HG03139 (cell line): Measurements from ENCODE around the gene SEC23B.

Experiments
- ATAC-seq: cut with Tn5 transposase; IDR thresholded peaks from one replicate; pipeline ENCODE4 v1.9.1; 2021; ENCODE audit not compliant: unreplicated experiment

The SEC23B gene

DNA sequence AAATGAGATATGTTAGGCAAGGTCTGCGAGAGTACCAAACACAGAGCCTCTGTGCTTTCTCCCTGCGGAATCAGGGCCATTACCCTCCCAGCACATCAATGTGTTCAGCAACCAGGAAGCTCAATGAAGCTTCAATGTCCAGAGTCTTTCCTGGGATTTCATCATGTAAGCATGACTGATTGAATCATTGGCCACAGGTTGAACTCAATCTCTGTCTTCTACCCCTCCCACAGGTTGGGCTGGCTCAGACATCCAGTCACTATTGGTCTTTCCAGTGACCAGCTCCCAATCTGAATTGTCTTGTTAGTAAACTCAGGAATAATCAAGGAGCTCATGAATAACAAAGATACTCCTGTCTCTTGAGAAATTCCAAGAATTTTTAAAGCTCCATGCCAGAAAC lies 77.4 kb downstream of the SEC23B start:
- ATAC-seq = no peak

DNA sequence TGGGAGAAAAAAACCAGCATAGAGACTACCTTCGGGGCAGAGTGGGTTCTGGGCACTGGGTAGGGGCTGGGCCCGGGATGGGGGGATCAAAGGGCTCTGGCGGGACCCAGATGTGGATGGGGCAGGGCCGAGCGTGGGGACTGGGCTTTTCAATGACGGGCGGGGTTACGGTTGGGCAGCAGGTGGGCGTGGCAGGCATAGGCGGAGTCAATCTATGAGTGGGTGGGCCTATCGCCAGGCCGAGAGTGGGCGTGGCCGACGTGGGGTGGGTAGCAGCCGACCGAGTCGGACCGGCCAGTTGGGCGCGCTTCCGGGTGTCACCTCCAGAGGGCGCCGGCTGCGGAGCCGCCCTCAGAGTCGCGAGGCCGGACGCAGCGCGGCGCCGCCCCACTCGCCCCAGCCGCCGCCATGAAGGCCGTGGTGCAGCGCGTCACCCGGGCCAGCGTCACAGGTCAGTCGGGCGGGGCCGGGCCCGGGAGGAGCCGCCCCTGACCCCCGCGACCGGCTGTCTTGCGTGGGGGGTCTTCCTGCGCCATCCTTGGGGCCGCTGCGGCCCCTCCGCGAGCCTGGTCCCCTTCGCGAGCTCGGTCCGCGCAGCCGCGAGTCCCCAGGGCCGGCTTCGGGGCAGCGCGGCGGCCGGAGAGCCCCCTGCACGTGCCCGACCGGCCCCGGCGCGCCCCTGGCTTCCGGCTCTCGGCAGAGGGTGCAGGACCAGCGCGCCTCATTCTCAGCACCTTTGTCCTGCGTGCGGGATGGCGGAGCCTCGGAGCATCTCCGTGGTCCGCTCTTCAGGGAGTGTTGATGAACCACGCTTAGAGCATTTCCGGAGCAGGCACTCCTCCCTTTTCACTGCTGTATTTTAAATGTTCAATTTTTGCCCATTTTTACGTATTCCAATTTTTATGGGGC lies 80.2 kb downstream of the SEC23B start, which contains the start of gene DTD1:
TSS of gene DTD1 (plus strand) at position 390 of the 909 bp plus-strand sequence. CDS start at position 409, 19 bp downstream.
- peak; percentile 92 for ATAC-seq

- ATAC-seq = peak; percentile 5
These were observed 80.8 kb downstream of the SEC23B start for GRCh38 chr20:18588574-18588933.

DNA sequence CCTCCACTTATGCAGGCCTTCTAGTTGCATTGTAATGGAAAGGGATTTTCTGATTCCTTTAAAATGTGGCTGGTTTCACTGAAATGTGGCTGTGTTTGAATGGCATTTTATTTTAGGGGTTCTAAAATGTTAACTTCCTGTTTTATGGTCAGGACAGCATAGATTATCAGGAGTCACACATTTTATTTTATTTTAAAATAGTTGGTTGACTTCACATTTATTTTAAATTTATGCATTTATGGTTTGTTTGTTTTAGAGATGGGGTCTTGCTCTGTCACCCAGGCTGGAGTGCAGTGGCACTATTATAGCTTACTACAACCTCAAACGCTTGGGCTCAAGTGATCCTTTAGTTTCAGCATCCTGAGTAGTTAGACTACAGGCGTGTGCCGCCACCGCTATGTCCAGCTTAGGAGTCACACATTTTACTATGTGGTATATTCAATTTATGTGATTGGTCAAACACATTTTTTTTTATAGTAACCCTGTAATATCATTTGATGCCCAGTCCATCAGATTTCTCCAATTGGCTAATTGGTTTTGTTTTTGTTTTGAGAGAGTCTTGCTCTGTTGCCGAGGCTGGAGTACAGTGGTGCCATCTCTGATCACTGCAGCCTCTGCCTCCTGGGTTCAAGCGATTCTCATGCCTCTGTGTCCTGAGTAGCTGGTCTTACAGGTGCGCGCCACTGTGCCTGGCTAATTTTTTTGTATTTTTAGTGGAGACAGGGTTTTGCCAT lies 82.4 kb downstream of the SEC23B start:
- no peak for ATAC-seq

DNA sequence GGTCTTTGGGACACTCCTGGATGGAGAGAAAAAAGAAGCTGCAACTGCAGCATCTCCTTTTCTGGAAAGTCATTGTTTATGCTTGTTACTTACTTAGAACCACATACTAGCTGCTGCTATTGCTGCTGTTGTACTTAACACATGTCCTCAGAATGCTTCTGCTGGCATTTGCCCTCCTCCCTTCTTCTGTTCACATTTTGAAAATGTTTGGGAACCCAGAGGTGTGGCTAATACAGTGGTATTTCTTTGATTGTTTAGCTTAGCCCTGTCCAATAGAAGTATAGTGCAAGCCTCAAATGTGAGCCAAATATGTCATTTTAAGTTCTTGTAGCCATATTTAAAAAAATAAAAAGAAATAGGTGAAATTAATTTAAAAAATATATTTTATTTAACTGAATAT lies 88.5 kb downstream of the SEC23B start:
- no peak for ATAC-seq

- no peak for ATAC-seq
These were observed 102.0 kb downstream of the SEC23B start for GRCh38 chr20:18609741-18610140.
